Measurements from ENCODE around the gene SSTR4.

The SSTR4 gene

GRCh38 chr20:23059001-23059400, 23.9 kb downstream of the SSTR4 start:
- TF ChIP-seq, protein P1, sequence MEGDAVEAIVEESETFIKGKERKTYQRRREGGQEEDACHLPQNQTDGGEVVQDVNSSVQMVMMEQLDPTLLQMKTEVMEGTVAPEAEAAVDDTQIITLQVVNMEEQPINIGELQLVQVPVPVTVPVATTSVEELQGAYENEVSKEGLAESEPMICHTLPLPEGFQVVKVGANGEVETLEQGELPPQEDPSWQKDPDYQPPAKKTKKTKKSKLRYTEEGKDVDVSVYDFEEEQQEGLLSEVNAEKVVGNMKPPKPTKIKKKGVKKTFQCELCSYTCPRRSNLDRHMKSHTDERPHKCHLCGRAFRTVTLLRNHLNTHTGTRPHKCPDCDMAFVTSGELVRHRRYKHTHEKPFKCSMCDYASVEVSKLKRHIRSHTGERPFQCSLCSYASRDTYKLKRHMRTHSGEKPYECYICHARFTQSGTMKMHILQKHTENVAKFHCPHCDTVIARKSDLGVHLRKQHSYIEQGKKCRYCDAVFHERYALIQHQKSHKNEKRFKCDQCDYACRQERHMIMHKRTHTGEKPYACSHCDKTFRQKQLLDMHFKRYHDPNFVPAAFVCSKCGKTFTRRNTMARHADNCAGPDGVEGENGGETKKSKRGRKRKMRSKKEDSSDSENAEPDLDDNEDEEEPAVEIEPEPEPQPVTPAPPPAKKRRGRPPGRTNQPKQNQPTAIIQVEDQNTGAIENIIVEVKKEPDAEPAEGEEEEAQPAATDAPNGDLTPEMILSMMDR (IDR thresholded peaks at IDR 0.05; ENCODE audit: borderline replicate concordance, insufficient read depth, low read depth, low read length) = no peak
- no peak overlapping the region for H3K4me3 ChIP-seq (ENCODE audit: low read depth, low read length)

GRCh38 chr20:23059846-23060245, 24.7 kb downstream of the SSTR4 start:
- H3K4me3 ChIP-seq (ENCODE audit: low read depth, low read length) = no peak overlapping the region
- TF ChIP-seq, protein P1 (IDR thresholded peaks at IDR 0.05; ENCODE audit: borderline replicate concordance, insufficient read depth, low read depth, low read length) = no peak

DNA sequence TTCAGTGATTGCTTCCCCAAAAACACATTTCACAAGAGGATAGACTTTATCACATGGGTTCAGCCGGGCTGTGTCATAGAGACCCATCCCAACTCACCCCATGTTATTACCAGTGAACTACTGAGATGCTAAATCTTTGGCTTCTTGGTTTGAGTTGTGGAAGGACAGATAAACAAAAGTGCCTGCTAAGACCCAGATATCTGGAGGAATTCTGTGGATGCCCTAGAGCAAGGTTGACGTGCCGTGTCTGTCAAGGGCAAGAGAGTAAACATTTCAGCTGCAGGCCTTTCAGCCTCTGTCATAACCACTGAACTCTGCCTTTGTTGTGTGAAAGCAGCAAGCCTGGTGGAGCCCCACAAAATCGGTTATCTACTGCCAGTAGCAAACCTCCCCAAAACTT, 25.5 kb downstream of the SSTR4 start:
- TF ChIP-seq, protein P1 (IDR thresholded peaks at IDR 0.05; ENCODE audit: borderline replicate concordance, insufficient read depth, low read depth, low read length) = no peak
- H3K4me3 ChIP-seq (ENCODE audit: low read depth, low read length) = no peak overlapping the region

DNA sequence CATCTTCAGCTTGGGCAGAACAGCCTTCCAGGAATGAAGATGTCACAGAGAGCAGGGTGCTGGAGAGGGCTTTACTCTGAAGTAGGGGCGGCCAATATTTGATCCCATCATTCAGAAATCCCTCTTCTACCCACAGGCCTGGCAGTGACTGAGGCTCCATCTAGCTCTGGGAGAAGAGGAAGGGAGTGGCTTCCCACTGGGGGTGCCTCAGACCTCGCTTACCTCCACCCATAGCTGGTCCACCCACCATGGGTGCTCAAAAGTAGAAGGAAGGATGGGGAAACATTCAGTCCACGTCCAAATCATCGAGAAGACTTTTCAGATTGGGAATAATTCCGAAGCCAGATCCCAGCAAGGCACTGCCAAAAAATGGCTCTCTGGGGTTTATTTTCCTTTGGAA, 26.1 kb downstream of the SSTR4 start:
- TF ChIP-seq, protein P1 (IDR thresholded peaks at IDR 0.05; ENCODE audit: borderline replicate concordance, insufficient read depth, low read depth, low read length) = no peak
- no peak overlapping the region for H3K4me3 ChIP-seq (ENCODE audit: low read depth, low read length)

GRCh38 chr20:23061734-23062561, 26.8 kb downstream of the SSTR4 start:
- H3K4me3 ChIP-seq (ENCODE audit: low read depth, low read length) = no peak overlapping the region
- TF ChIP-seq, protein P1 (IDR thresholded peaks at IDR 0.05; ENCODE audit: borderline replicate concordance, insufficient read depth, low read depth, low read length) = peak; percentile 37; the same call in 1 of the 2 replicates

- no peak overlapping the region for H3K4me3 ChIP-seq (ENCODE audit: low read depth, low read length)
- TF ChIP-seq, protein P1 (IDR thresholded peaks at IDR 0.05; ENCODE audit: borderline replicate concordance, insufficient read depth, low read depth, low read length) = no peak
Observed at GRCh38 chr20:23062632-23063031, 27.5 kb downstream of the SSTR4 start.

DNA sequence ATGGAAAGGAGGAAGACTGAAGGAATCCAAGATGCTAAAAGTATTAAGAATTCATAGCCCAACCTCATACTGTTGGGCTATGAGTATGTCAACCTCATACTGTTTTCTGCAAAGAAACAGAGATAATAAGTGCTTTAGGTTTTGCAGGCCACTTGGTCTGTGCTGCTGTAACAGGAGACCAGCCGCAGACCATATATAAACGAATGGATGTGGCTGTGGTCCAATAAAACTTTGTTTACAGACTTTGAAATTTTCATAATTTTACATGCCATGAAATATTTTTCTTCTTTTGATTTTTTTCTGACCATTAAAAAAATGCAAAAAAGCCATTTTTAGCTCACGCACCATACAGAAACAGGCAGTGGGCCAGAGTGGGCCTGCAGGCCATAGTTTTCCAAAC, 28.1 kb downstream of the SSTR4 start:
- H3K4me3 ChIP-seq (ENCODE audit: low read depth, low read length) = no peak overlapping the region
- TF ChIP-seq, protein P1 (IDR thresholded peaks at IDR 0.05; ENCODE audit: borderline replicate concordance, insufficient read depth, low read depth, low read length) = no peak

Measured in GM12875 (cell line).